Cardiac fibroblast (primary cell): ENCODE measurements around the gene SHTN1.

Experiments used
- DNase-seq, 2 donors: peaks; one replicate each; pipeline versions ENCODE4 v3.0.0 to v3.0.0-alpha.2; 2010; ENCODE audit warnings: low read depth in 2 of 2
- H3K4me3 ChIP-seq, 2 donors: replicated peaks in 1 of 2; 1 replicate in 1 of 2; 2 replicates in 1 of 2; pipeline ENCODE4 v1.5.1; 2011; ENCODE audit warnings: low read depth in 2 of 2, low read length in 2 of 2, mild to moderate bottlenecking in 2 of 2, moderate library complexity in 1 of 2
- CTCF ChIP-seq: IDR thresholded peaks from one replicate; pipeline ENCODE4 v1.5.1; 2011; ENCODE audit warnings: low read depth, mild to moderate bottlenecking, low read length, inconsistent platforms

Gene SHTN1

GRCh38 chr10:117005026-117005526 is at the start of gene SHTN1:
Gene SHTN1, minus strand, starts transcription at chr10:117005187. Its CDS starts 108 bp downstream, at chr10:117005079.
- H3K4me3 ChIP-seq = peak within 1 kb of the TSS; percentile 75 to 87
- peak; percentile 38 to 57 for DNase-seq
- TF ChIP-seq CTCF = no peak

GRCh38 chr10:117053482-117053881 is 48.5 kb upstream of the SHTN1 start:
- no peak overlapping the region for H3K4me3 ChIP-seq
- DNase-seq = no peak
- no peak for TF ChIP-seq CTCF

- H3K4me3 ChIP-seq = no peak overlapping the region
- no peak for DNase-seq
- TF ChIP-seq CTCF = no peak
Observed at GRCh38 chr10:117047947-117048346, 43.0 kb upstream of the SHTN1 start.

- no peak for DNase-seq
- no peak overlapping the region for H3K4me3 ChIP-seq
- TF ChIP-seq CTCF = no peak
Observed at GRCh38 chr10:117016266-117016665, 11.3 kb upstream of the SHTN1 start.

GRCh38 chr10:117014835-117015234 is 9.8 kb upstream of the SHTN1 start:
- no peak for TF ChIP-seq CTCF
- H3K4me3 ChIP-seq = no peak overlapping the region
- no peak for DNase-seq

GRCh38 chr10:117007080-117007479 is 2.1 kb upstream of the SHTN1 start:
- no peak for TF ChIP-seq CTCF
- DNase-seq = peak; percentile 73 to 79
- no peak overlapping the region for H3K4me3 ChIP-seq

- DNase-seq = no peak
- TF ChIP-seq CTCF = no peak
- H3K4me3 ChIP-seq = peak overlapping the region; percentile 75 to 87
Observed at GRCh38 chr10:117005527-117006055, 604 bp upstream of the SHTN1 start.
